NCI-H1694 treated with DMSO at 0.1 percent for 48 hours (cell line): ENCODE results near the gene LRRC36.

ENCODE experiments used
- DNase-seq: peaks from one replicate; lab custom pipeline; 2025; lab: John Stamatoyannopoulos, UW

LRRC36 gene

GRCh38 chr16:67389911-67390815 lies 63.5 kb downstream of the LRRC36 start:
- DNase-seq, result no peak

GRCh38 chr16:67390816-67391423 lies 64.3 kb downstream of the LRRC36 start:
- DNase-seq, result no peak

- DNase-seq, result no peak
These were observed 65.0 kb downstream of the LRRC36 start for GRCh38 chr16:67391424-67392300.

GRCh38 chr16:67392301-67393059 lies 65.9 kb downstream of the LRRC36 start:
- DNase-seq, result no peak

- no peak for DNase-seq
These were observed 66.6 kb downstream of the LRRC36 start, which contains the start of gene TPPP3 for GRCh38 chr16:67393111-67393787. Gene TPPP3 (minus strand): TSS chr16:67393498. CDS start chr16:67391111, 2,387 bp downstream.

GRCh38 chr16:67393788-67394154 lies 67.2 kb downstream of the LRRC36 start:
- DNase-seq, result no peak

GRCh38 chr16:67394155-67395104 lies 67.8 kb downstream of the LRRC36 start:
- no peak for DNase-seq

GRCh38 chr16:67395105-67395457 lies 68.5 kb downstream of the LRRC36 start:
- DNase-seq, result no peak

GRCh38 chr16:67395458-67396158 lies 69.0 kb downstream of the LRRC36 start:
- DNase-seq, result peak; percentile 67

GRCh38 chr16:67396159-67397035 lies 69.8 kb downstream of the LRRC36 start:
- DNase-seq, result peak; percentile 78

GRCh38 chr16:67397036-67397801 lies 70.6 kb downstream of the LRRC36 start:
- no peak for DNase-seq

GRCh38 chr16:67397812-67398545 lies 71.4 kb downstream of the LRRC36 start:
- DNase-seq, result peak; percentile 36

- no peak for DNase-seq
These were observed 72.1 kb downstream of the LRRC36 start for GRCh38 chr16:67398546-67399217.

GRCh38 chr16:67399218-67399733 lies 72.7 kb downstream of the LRRC36 start:
- DNase-seq, result no peak

GRCh38 chr16:67399749-67400704 lies 73.4 kb downstream of the LRRC36 start:
- peak; percentile 23 for DNase-seq
